K562 (cell line): ENCODE results near the gene FARP1. TPM values are rescaled to one million over a fixed set of nuclear protein-coding genes. Genes with fewer than 3 reads are reported as not detected.

Experiments used
- ATAC-seq: fragments of 200-7000 bp; cut with Tn5 transposase; 3 replicates; pipeline ENCODE4 v1.9.1; 2020; ENCODE audit warnings: moderate library complexity
- BruUV-seq: library from RNA; stranded (reverse); fragments of 400-500 nt; replicated peaks from 2 replicates; lab custom pipeline; 2021; lab: Mats Ljungman, UMichigan
- CTCF ChIA-PET: fragments of 300-600 bp; formaldehyde crosslinking; extraction: SDS; loops from one replicate; lab custom pipeline; 2021; ENCODE audit warnings: low intra/inter-chr PET ratio; lab: Yijun Ruan, JAX
- POLR2A ChIA-PET: fragments of 300-600, 350-650 bp; sonication (Branson Sonifier 250); formaldehyde crosslinking; extraction: SDS; loops from one replicate; lab custom pipeline; 2021; ENCODE audit warnings: antibody characterized with exemption, inconsistent platforms; lab: Yijun Ruan, JAX
- DNase-seq, 4 experiments: peaks; one replicate each; pipeline versions ENCODE4 v3.0.0 to v3.0.0-alpha.2; 2011 to 2018; ENCODE audit warnings: low spot score in 3 of 4, mixed read lengths in 3 of 4; ENCODE audit errors: extremely low read depth in 1 of 4
- FAIRE-seq: peaks from 2 replicates; lab custom pipeline; 2011; peaks lifted over from hg19 to GRCh38; lab: Jason Lieb, UNC
- H2AFZ ChIP-seq: 2 replicates; pipeline ENCODE4 v1.6.0; 2011; ENCODE audit warnings: low read depth, low read length, control low read depth, inconsistent platforms
- H3K27ac ChIP-seq: fragments of 200-600 bp; 3 replicates; pipeline ENCODE4 v1.8.0; 2011; ENCODE audit warnings: low read depth, mild to moderate bottlenecking, control low read depth, inconsistent platforms, low read length, moderate library complexity, mixed read lengths; ENCODE audit errors: extremely low read depth
- H3K27me3 ChIP-seq, 2 experiments: fragments of 300-600 bp in 1 of 2; 2 replicates in 1 of 2; 3 replicates in 1 of 2; pipeline versions ENCODE4 v1.6.0 to v1.8.0; 2011; ENCODE audit warnings: inconsistent platforms in 2 of 2, low read length in 2 of 2, mild to moderate bottlenecking in 1 of 2, mixed read lengths in 1 of 2, moderate library complexity in 1 of 2; ENCODE audit not compliant: control insufficient read depth in 2 of 2, insufficient read depth in 2 of 2
- H3K36me3 ChIP-seq: fragments of 300-600 bp; 3 replicates; pipeline ENCODE4 v1.8.0; 2011; ENCODE audit warnings: mild to moderate bottlenecking, low read length, inconsistent platforms; ENCODE audit not compliant: control insufficient read depth, insufficient read depth
- H3K4me1 ChIP-seq, 2 experiments: fragments of 200-600 bp in 1 of 2; replicated peaks in 1 of 2; 2 replicates in 1 of 2; 3 replicates in 1 of 2; pipeline versions ENCODE4 v1.5.1 to v1.8.0; 2011; ENCODE audit warnings: inconsistent platforms in 2 of 2, low read length in 2 of 2, mild to moderate bottlenecking in 1 of 2, mixed read lengths in 1 of 2, moderate library complexity in 1 of 2; ENCODE audit not compliant: control insufficient read depth in 2 of 2, insufficient read depth in 2 of 2
- H3K4me2 ChIP-seq: 2 replicates; pipeline ENCODE4 v1.6.1; 2011; ENCODE audit warnings: low read length, control low read depth, inconsistent platforms, mixed read lengths; ENCODE audit not compliant: insufficient read depth
- H3K4me3 ChIP-seq: fragments of 200-600 bp; sonication (generic), shearing (Covaris generic); 2 replicates; pipeline ENCODE4 v1.5.1; 2016; ENCODE audit warnings: control low read depth, inconsistent platforms
- H3K79me2 ChIP-seq: fragments of 200-600 bp; 3 replicates; pipeline ENCODE4 v1.8.0; 2011; ENCODE audit warnings: low read length, inconsistent platforms; ENCODE audit not compliant: control insufficient read depth, insufficient read depth
- H3K9ac ChIP-seq, 2 experiments: 2 replicates each; pipeline versions ENCODE4 v1.6.0 to v1.6.1; 2011; ENCODE audit warnings: low read depth in 2 of 2, low read length in 2 of 2, control low read depth in 1 of 2, inconsistent platforms in 1 of 2, mild to moderate bottlenecking in 1 of 2, mixed read lengths in 1 of 2; ENCODE audit not compliant: insufficient read depth in 1 of 2
- H3K9me1 ChIP-seq: one replicate; pipeline ENCODE4 v1.6.0; 2011; ENCODE audit warnings: inconsistent platforms, mild to moderate bottlenecking, low read length, moderate library complexity; ENCODE audit not compliant: control insufficient read depth, insufficient read depth
- H3K9me3 ChIP-seq: replicated peaks from 2 replicates; pipeline ENCODE4 v1.5.1; 2011; ENCODE audit warnings: low read depth, low read length, inconsistent platforms; ENCODE audit not compliant: control insufficient read depth, insufficient read depth
- H4K20me1 ChIP-seq: replicated peaks from 2 replicates; pipeline ENCODE4 v1.6.1; 2011; ENCODE audit warnings: low read length, inconsistent platforms, mixed read lengths; ENCODE audit not compliant: control insufficient read depth, insufficient read depth
- ARID2 ChIP-seq: fragments of 450-650 bp; IDR thresholded peaks from 2 replicates; pipeline ENCODE4 v1.6.1; 2017; ENCODE audit warnings: antibody characterized with exemption, mild to moderate bottlenecking
- BRF2 ChIP-seq: IDR thresholded peaks from 3 replicates; pipeline ENCODE4 v1.6.1; 2011; ENCODE audit warnings: borderline replicate concordance, mild to moderate bottlenecking; ENCODE audit not compliant: insufficient read length, insufficient read depth
- CEBPB ChIP-seq: fragments of 450-650 bp; IDR thresholded peaks from 2 replicates; pipeline ENCODE4 v1.6.1; 2016; ENCODE audit warnings: missing genetic modification characterization, missing compliant biosample characterization
- CEBPZ ChIP-seq: fragments of 150-350 bp; IDR thresholded peaks from 2 replicates; pipeline ENCODE4 v1.6.1; 2014; ENCODE audit warnings: low read depth, mild to moderate bottlenecking, low read length, borderline replicate concordance
- DMBX1 ChIP-seq: fragments of 250-450 bp; sonication (Bioruptor Pico); IDR thresholded peaks from 2 replicates; pipeline ENCODE4 v1.8.0; 2022; ENCODE audit warnings: inconsistent platforms, mild to moderate bottlenecking, moderate library complexity, borderline replicate concordance
- GTF3C2 ChIP-seq: IDR thresholded peaks from 3 replicates; pipeline ENCODE4 v1.6.1; 2011; ENCODE audit warnings: borderline replicate concordance, mild to moderate bottlenecking, moderate library complexity; ENCODE audit not compliant: insufficient read length; ENCODE audit errors: extremely low read depth
- NONO ChIP-seq, 2 experiments: fragments of 200-400 bp in 1 of 2; fragments of 450-650 bp in 1 of 2; formaldehyde crosslinking in 1 of 2; IDR thresholded peaks; 2 replicates each; pipeline ENCODE4 v1.6.1; 2017; ENCODE audit warnings: low read depth in 2 of 2, mild to moderate bottlenecking in 2 of 2, moderate library complexity in 2 of 2, low read length in 1 of 2
- ZFPM2 ChIP-seq: fragments of 250-450 bp; sonication (Bioruptor Pico); IDR thresholded peaks from 2 replicates; pipeline ENCODE4 v1.5.1; 2022; ENCODE audit warnings: mild to moderate bottlenecking
- ZNF57 ChIP-seq: fragments of 450-650 bp; formaldehyde crosslinking; IDR thresholded peaks from 2 replicates; pipeline ENCODE4 v1.4.0; 2020; ENCODE audit warnings: mild to moderate bottlenecking, moderate library complexity
- WGBS: fragments of 100-300 bp; shearing (Covaris generic); methylation state at CpG from one replicate; pipeline ENCODE4 v1.1.6; 2016; ENCODE audit warnings: low coverage, mixed read lengths; ENCODE audit not compliant: insufficient coverage; ENCODE audit errors: missing lambda C conversion rate; 5-methylcytosine and 5-hydroxymethylcytosine counted together
- in situ Hi-C: fragments of 300-500 bp; cut with MboI; formaldehyde crosslinking; loops from 4 replicates; pipeline ENCODE4 v1.15.0; 2018; ENCODE audit warnings: inconsistent platforms, mixed read lengths
- intact Hi-C: fragments of 100-400 bp; cut with micrococcal nuclease; formaldehyde crosslinking; loops from 2 replicates; pipeline ENCODE4 v1.14.2; 2022
- polyA plus RNA-seq, 8 experiments: library from polyadenylated mRNA; depleted of rRNA in 4 of 8; stranded (reverse) in 5 of 8; unstranded in 3 of 8; fragments of >200 nt; fragmentation: Nextera tagmentation in 2 of 8; fragmentation: Illumina TruSeq in 1 of 8; extraction: Ambion mirVana in 2 of 8; extraction: Trizol in 1 of 8; gene quantifications; 2 replicates each; pipeline versions ENCODE4 v1.2.1 to v1.2.3, GENCODE V29; 2011 to 2014; ENCODE audit warnings: inconsistent platforms in 1 of 8, missing spikeins in 1 of 8
- total RNA-seq, 7 experiments: library from RNA; depleted of rRNA in 6 of 7; stranded (reverse); fragments of >200 nt in 6 of 7; fragmentation: Illumina TruSeq in 2 of 7; extraction: Trizol in 2 of 7; gene quantifications; 2 replicates each; pipeline versions ENCODE4 v1.2.1 to v1.2.3, GENCODE V29; 2011 to 2021; ENCODE audit warnings: low replicate concordance in 1 of 7
- TF ChIP-seq, protein P1 (sequence below): fragments of 450-650 bp; formaldehyde crosslinking; IDR thresholded peaks from 2 replicates; pipeline ENCODE4 v1.4.0; 2022; ENCODE audit warnings: mild to moderate bottlenecking, moderate library complexity

Gene FARP1
- total and polyA plus RNA-seq, 9 of the 15 experiments (the other 6 are each of a cell fraction or from before 2014, with no cell fraction given) = 0.03 to 0.29 (median 0.05) TPM; not detected in 3

- TF ChIP-seq BRF2 (no peak), DMBX1 (CRISPR knock-in tag) (no peak), ARID2 (no peak), NONO (IDR thresholded peaks at IDR 0.05; ENCODE audit: low read depth in 2 of 2, low read length in 1 of 2) (no peak)
These were observed 96.5 kb downstream of the FARP1 start (continued) for GRCh38 chr13:98239162-98240076.

DNA sequence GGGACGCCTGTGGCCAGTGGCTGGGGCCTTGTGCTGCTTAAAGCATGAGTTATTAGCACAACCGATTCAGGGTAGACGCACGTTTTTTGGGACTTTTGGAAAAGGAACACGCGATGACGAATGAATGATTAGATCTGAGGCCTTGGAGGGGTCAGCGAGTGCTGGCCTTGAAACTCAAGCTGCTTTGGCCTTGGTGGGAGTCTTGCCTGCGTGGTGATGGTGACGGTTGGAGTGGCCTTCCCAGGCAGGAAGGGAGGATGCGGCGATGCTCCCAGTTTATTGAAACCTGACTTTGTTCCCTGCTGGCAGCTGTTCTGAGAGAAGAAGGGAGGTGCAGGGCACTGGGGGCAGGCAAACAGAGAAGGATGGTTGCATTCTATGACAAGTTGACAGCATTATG lies 97.2 kb downstream of the FARP1 start:
- 3% methylated on average over 5 of the region's 12 CpGs for WGBS
- no peaks in the 10 kb centered on the region for H3K4me1 ChIP-seq
- H3K9me3 ChIP-seq = no peaks in the 10 kb centered on the region
- no TSS peak for BruUV-seq
- H2AFZ ChIP-seq = no peak overlapping the region
- intact Hi-C loops = no loop called here
- DNase-seq (no peak), FAIRE-seq (no peak), ATAC-seq (no peak)
- no peaks in the 10 kb centered on the region for H3K79me2 ChIP-seq
- in situ Hi-C loops = no loop called here
- H3K36me3 ChIP-seq = no peaks in the 10 kb centered on the region
- ChIA-PET CTCF (no interaction called here), POLR2A (no interaction called here)
- H3K4me2 ChIP-seq = no peak overlapping the region
- H3K9me1 ChIP-seq = no peaks in the 10 kb centered on the region
- H3K27me3 ChIP-seq = peaks cover 3 to 7% of the 10 kb centered on the region in 2 experiments; a peak in 1 of 5 replicates
- no peaks in the 10 kb centered on the region for H4K20me1 ChIP-seq
- no peak overlapping the region for H3K4me3 ChIP-seq
- no peak overlapping the region for H3K9ac ChIP-seq
- no peak overlapping the region for H3K27ac ChIP-seq
- TF ChIP-seq CEBPB (tag) (no peak), ZNF57 (CRISPR knock-in tag) (no peak), CEBPZ (no peak), ZFPM2 (CRISPR knock-in tag) (no peak), GTF3C2 (no peak)
- TF ChIP-seq, protein P1, sequence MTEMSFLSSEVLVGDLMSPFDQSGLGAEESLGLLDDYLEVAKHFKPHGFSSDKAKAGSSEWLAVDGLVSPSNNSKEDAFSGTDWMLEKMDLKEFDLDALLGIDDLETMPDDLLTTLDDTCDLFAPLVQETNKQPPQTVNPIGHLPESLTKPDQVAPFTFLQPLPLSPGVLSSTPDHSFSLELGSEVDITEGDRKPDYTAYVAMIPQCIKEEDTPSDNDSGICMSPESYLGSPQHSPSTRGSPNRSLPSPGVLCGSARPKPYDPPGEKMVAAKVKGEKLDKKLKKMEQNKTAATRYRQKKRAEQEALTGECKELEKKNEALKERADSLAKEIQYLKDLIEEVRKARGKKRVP (CRISPR knock-in tag) = no peak
